H1 (cell line): ENCODE measurements around the gene BSND. TPM values are rescaled to one million over a fixed set of nuclear protein-coding genes. Genes with fewer than 3 reads are reported as not detected.

Experiments used
- CTCF ChIA-PET: fragments of 300-600 bp; sonication (Branson Sonifier 250); formaldehyde crosslinking; loops from one replicate; lab custom pipeline; 2021; ENCODE audit not compliant: partially characterized antibody; lab: Charles Lee
- POLR2A ChIA-PET: fragments of 300-600 bp; sonication (Branson Sonifier 250); formaldehyde crosslinking; loops from one replicate; lab custom pipeline; 2021; ENCODE audit warnings: inconsistent platforms; ENCODE audit not compliant: partially characterized antibody; lab: Charles Lee
- DNase-seq, 2 experiments: peaks; one replicate each; pipeline versions ENCODE4 v3.0.0 to v3.0.0-alpha.2; 2010 to 2022; ENCODE audit warnings: low spot score in 2 of 2, low read depth in 1 of 2, mixed read lengths in 1 of 2
- FAIRE-seq: peaks from 2 replicates; lab custom pipeline; 2011; peaks lifted over from hg19 to GRCh38; lab: Jason Lieb, UNC
- H2AFZ ChIP-seq: 2 replicates; pipeline ENCODE4 v1.8.1; 2012; ENCODE audit warnings: low read length, inconsistent platforms
- H2AK5ac ChIP-seq: 2 replicates; pipeline ENCODE4 v1.6.1; 2013; ENCODE audit warnings: low read depth, low read length
- H2BK120ac ChIP-seq: replicated peaks from 2 replicates; pipeline ENCODE3; 2013; ENCODE audit warnings: low read depth, low read length, inconsistent platforms
- H2BK12ac ChIP-seq: 2 replicates; pipeline ENCODE4 v1.6.1; 2013; ENCODE audit warnings: low read depth, low read length
- H2BK15ac ChIP-seq: 2 replicates; pipeline ENCODE4 v1.6.1; 2013; ENCODE audit warnings: low read length
- H2BK20ac ChIP-seq: 2 replicates; pipeline ENCODE4 v1.6.1; 2013; ENCODE audit warnings: low read length
- H2BK5ac ChIP-seq: 2 replicates; pipeline ENCODE4 v1.6.1; 2013; ENCODE audit warnings: low read depth, low read length
- H3K14ac ChIP-seq: 2 replicates; pipeline ENCODE4 v1.6.1; 2013; ENCODE audit warnings: inconsistent platforms; ENCODE audit not compliant: insufficient read length
- H3K18ac ChIP-seq: 2 replicates; pipeline ENCODE4 v1.6.1; 2013; ENCODE audit warnings: low read length; ENCODE audit errors: extremely low read depth
- H3K23ac ChIP-seq: 2 replicates; pipeline ENCODE4 v1.6.1; 2013; ENCODE audit warnings: inconsistent platforms; ENCODE audit not compliant: insufficient read length
- H3K23me2 ChIP-seq: 2 replicates; pipeline ENCODE4 v1.6.1; 2013; ENCODE audit warnings: low read depth, low read length
- H3K27ac ChIP-seq: 2 replicates; pipeline ENCODE4 v1.6.1; 2011; ENCODE audit warnings: low read depth, low read length, inconsistent platforms
- H3K27me3 ChIP-seq, 4 experiments: replicated peaks in 1 of 4; 1 replicate in 1 of 4; 2 replicates in 3 of 4; pipeline versions ENCODE4 v1.6.1 to v1.8.1; 2011 to 2013; ENCODE audit warnings: low read length in 3 of 4, mild to moderate bottlenecking in 3 of 4, inconsistent platforms in 2 of 4, mixed read lengths in 2 of 4, moderate library complexity in 1 of 4; ENCODE audit not compliant: control insufficient read depth in 3 of 4, insufficient read depth in 3 of 4; ENCODE audit errors: extremely low read depth in 1 of 4
- H3K36me3 ChIP-seq, 4 experiments: 2 replicates each; pipeline versions ENCODE4 v1.6.1 to v1.8.1; 2011 to 2013; ENCODE audit warnings: mild to moderate bottlenecking in 4 of 4, low read length in 3 of 4, moderate library complexity in 2 of 4, control low read depth in 1 of 4, inconsistent platforms in 1 of 4; ENCODE audit not compliant: insufficient read depth in 4 of 4, control insufficient read depth in 2 of 4
- H3K4ac ChIP-seq: replicated peaks from 2 replicates; pipeline ENCODE3; 2013; ENCODE audit warnings: low read length, low read depth, mixed read lengths, inconsistent platforms; ENCODE audit not compliant: insufficient read length
- H3K4me1 ChIP-seq, 4 experiments: replicated peaks in 1 of 4; 1 replicate in 1 of 4; 2 replicates in 3 of 4; pipeline versions ENCODE4 v1.6.1 to v1.8.1; 2011 to 2013; ENCODE audit warnings: low read length in 3 of 4, inconsistent platforms in 2 of 4, mixed read lengths in 1 of 4; ENCODE audit not compliant: insufficient read depth in 4 of 4, control insufficient read depth in 3 of 4
- H3K4me2 ChIP-seq, 2 experiments: 2 replicates each; pipeline versions ENCODE4 v1.6.1 to v1.8.1; 2011 to 2013; ENCODE audit warnings: low read depth in 2 of 2, low read length in 2 of 2, control low read depth in 1 of 2, inconsistent platforms in 1 of 2, mild to moderate bottlenecking in 1 of 2; ENCODE audit not compliant: insufficient read depth in 1 of 2
- H3K4me3 ChIP-seq, 4 experiments: fragments of 200-600, 300-600 bp in 1 of 4; sonication (generic), shearing (Covaris generic), sonication (Bioruptor Twin) in 1 of 4; 2 replicates each; pipeline versions ENCODE4 v1.5.1 to v1.8.1; 2011 to 2016; ENCODE audit warnings: low read length in 4 of 4, low read depth in 3 of 4, control low read depth in 2 of 4, inconsistent platforms in 2 of 4, mild to moderate bottlenecking in 2 of 4, mixed read lengths in 1 of 4, moderate library complexity in 1 of 4; ENCODE audit not compliant: insufficient read depth in 2 of 4; ENCODE audit errors: extremely low read depth in 1 of 4
- H3K56ac ChIP-seq: replicated peaks from 2 replicates; pipeline ENCODE3; 2013; ENCODE audit warnings: low read depth, mild to moderate bottlenecking, mixed read lengths, low read length, inconsistent platforms; ENCODE audit not compliant: insufficient read length
- H3K79me1 ChIP-seq: 2 replicates; pipeline ENCODE4 v1.6.1; 2013; ENCODE audit warnings: low read depth, low read length, control low read depth
- H3K79me2 ChIP-seq, 2 experiments: 2 replicates each; pipeline versions ENCODE4 v1.6.1 to v1.8.1; 2012 to 2013; ENCODE audit warnings: low read length in 2 of 2, mild to moderate bottlenecking in 2 of 2, inconsistent platforms in 1 of 2; ENCODE audit not compliant: insufficient read depth in 2 of 2, control insufficient read depth in 1 of 2
- H3K9ac ChIP-seq, 4 experiments: replicated peaks in 1 of 4; 1 replicate in 1 of 4; 2 replicates in 3 of 4; pipeline versions ENCODE4 v1.6.1 to v1.8.1; 2011 to 2013; ENCODE audit warnings: low read depth in 3 of 4, low read length in 3 of 4, control low read depth in 2 of 4, mild to moderate bottlenecking in 2 of 4, moderate library complexity in 2 of 4, inconsistent platforms in 1 of 4; ENCODE audit errors: extremely low read depth in 1 of 4
- H3K9me3 ChIP-seq, 2 experiments: 2 replicates each; pipeline versions ENCODE4 v1.6.1 to v1.8.1; 2012 to 2013; ENCODE audit warnings: mild to moderate bottlenecking in 2 of 2, moderate library complexity in 2 of 2, control low read depth in 1 of 2, inconsistent platforms in 1 of 2, low read depth in 1 of 2, low read length in 1 of 2, mixed read lengths in 1 of 2; ENCODE audit not compliant: insufficient read depth in 2 of 2
- H4K20me1 ChIP-seq, 2 experiments: replicated peaks in 1 of 2; 2 replicates each; pipeline versions ENCODE3 to v1.8.1; 2011 to 2013; ENCODE audit warnings: inconsistent platforms in 2 of 2, low read length in 2 of 2, mild to moderate bottlenecking in 1 of 2; ENCODE audit not compliant: insufficient read depth in 2 of 2, control insufficient read depth in 1 of 2
- H4K5ac ChIP-seq: 2 replicates; pipeline ENCODE4 v1.6.1; 2013; ENCODE audit warnings: low read length, low read depth, mixed read lengths, inconsistent platforms; ENCODE audit not compliant: insufficient read length
- H4K8ac ChIP-seq: 2 replicates; pipeline ENCODE4 v1.8.0; 2013; ENCODE audit warnings: mild to moderate bottlenecking, moderate library complexity, low read length, inconsistent platforms; ENCODE audit not compliant: insufficient read depth; ENCODE audit errors: extremely low read depth
- H4K91ac ChIP-seq: replicated peaks from 2 replicates; pipeline ENCODE3; 2013; ENCODE audit warnings: low read length, mixed read lengths, inconsistent platforms; ENCODE audit not compliant: insufficient read length
- GABPA ChIP-seq: IDR thresholded peaks from 2 replicates; pipeline ENCODE4 v1.6.1; 2011; ENCODE audit warnings: mild to moderate bottlenecking, low read length, moderate library complexity, borderline replicate concordance; ENCODE audit not compliant: insufficient read depth
- KDM1A ChIP-seq: fragments of 200-600, 300-600 bp; sonication (generic); IDR thresholded peaks from 2 replicates; pipeline ENCODE4 v1.7.1; 2016; ENCODE audit warnings: mild to moderate bottlenecking, low read length, borderline replicate concordance
- SRF ChIP-seq: IDR thresholded peaks from 2 replicates; pipeline ENCODE4 v1.6.1; 2011; ENCODE audit warnings: mild to moderate bottlenecking, low read depth, low read length, moderate library complexity
- TCF12 ChIP-seq: IDR thresholded peaks from 2 replicates; pipeline ENCODE4 v1.6.1; 2011; ENCODE audit warnings: low read depth, mild to moderate bottlenecking, low read length
- TEAD4 ChIP-seq: IDR thresholded peaks from 2 replicates; pipeline ENCODE4 v1.6.1; 2012; ENCODE audit warnings: low read depth, low read length, inconsistent platforms, mixed read lengths
- ZNF274 ChIP-seq: IDR thresholded peaks from 2 replicates; pipeline ENCODE4 v1.7.0; 2012; ENCODE audit warnings: low read length, borderline replicate concordance; ENCODE audit errors: extremely low read depth
- WGBS, 2 experiments: shearing (Covaris generic) in 1 of 2; methylation state at CpG; one replicate each; pipeline versions ENCODE4 v1.1.6 to v1.1.7; 2013 to 2015; ENCODE audit warnings: low lambda C conversion rate in 2 of 2, mixed read lengths in 2 of 2, inconsistent platforms in 1 of 2, low coverage in 1 of 2, missing lambda C conversion rate in 1 of 2; ENCODE audit not compliant: insufficient replicate concordance in 2 of 2, insufficient coverage in 1 of 2, insufficient read length in 1 of 2; ENCODE audit errors: extremely low coverage in 1 of 2, missing lambda C conversion rate in 1 of 2; 5-methylcytosine and 5-hydroxymethylcytosine counted together
- polyA plus RNA-seq, 7 experiments: library from polyadenylated mRNA; depleted of rRNA in 3 of 7; stranded (reverse) in 5 of 7; unstranded in 2 of 7; fragments of >200 nt in 5 of 7; fragments of 200-250 nt in 2 of 7; gene quantifications; 1 replicate in 5 of 7; 2 replicates in 1 of 7; 4 replicates in 1 of 7; pipeline versions ENCODE4 v1.2.1 to v1.2.3, GENCODE V29; 2011 to 2013; ENCODE audit warnings: missing spikeins in 2 of 7, mixed read lengths in 2 of 7
- total RNA-seq: library from RNA; stranded (reverse); fragmentation: NEBNext Ultra II Directional; extraction: Animal tissue kit (Norgen Biotek cat#: 25700); gene quantifications from 2 replicates; pipeline ENCODE4 v1.2.1, GENCODE V29; 2021
- TF ChIP-seq, protein P1 (sequence below): IDR thresholded peaks from 2 replicates; pipeline ENCODE4 v1.6.1; 2011; ENCODE audit warnings: low read depth, mild to moderate bottlenecking, low read length; ENCODE audit not compliant: insufficient read depth

Gene BSND
- total and polyA plus RNA-seq, 2 of the 8 experiments (the other 6 are each of a cell fraction or from before 2014, with no cell fraction given), result 0.43 to 0.68 TPM

DNA sequence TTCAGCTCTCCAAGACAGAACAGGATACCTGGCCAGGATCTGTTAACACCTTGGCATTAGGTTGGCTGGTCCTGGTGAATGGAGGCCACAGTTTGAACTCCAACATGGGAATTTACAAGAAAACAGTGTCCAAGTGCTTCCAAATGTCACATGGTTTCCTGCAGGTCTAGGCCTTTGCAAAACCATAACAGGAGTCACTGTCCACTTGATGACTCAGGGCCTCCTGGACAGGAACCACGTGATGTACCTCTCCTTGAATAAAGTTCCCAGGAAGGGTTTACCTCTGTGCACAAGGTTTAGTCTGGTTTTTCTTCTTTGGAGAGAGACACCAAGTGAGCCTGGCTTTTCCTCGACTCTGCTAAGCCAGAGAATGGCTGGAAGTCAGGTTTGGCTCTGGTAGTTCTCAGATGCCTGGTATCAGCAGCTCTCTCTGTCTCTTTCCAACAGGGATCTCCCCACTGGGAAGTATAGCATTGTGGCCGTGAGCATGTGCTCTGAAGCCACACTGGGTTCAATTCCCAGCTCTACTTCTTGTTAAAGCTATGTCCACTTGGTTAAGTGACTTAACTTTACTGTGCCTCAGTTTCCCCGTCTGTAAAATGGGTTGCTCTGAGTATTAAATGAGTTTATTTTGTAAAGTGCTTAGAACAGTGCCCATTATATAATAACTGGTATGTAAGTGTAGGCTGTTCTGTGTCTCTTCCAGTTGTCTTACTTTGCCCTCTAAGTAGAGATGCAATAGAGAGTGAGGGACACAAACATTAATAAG, 45.6 kb upstream of the BSND start:
- no peak overlapping the region for H3K9ac ChIP-seq
- TF ChIP-seq SRF (no peak), ZNF274 (no peak), TCF12 (no peak), GABPA (no peak), TEAD4 (no peak), KDM1A (no peak)
- TF ChIP-seq, protein P1, sequence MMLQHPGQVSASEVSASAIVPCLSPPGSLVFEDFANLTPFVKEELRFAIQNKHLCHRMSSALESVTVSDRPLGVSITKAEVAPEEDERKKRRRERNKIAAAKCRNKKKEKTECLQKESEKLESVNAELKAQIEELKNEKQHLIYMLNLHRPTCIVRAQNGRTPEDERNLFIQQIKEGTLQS, result no peak
- TF ChIP-seq, all 59 proteins: peak for 0
- Histone ChIP-seq H3K9me3 (peaks cover 8 to 16% of the 10 kb centered on the region in 2 experiments), H3K79me2 (no peaks in the 10 kb centered on the region), H3K27me3 (no peaks in the 10 kb centered on the region), H4K8ac (no peak overlapping the region), H3K23me2 (no peaks in the 10 kb centered on the region), H2BK120ac (no peak overlapping the region), H4K5ac (no peak overlapping the region), H3K56ac (no peak overlapping the region), H3K23ac (no peak overlapping the region), H3K14ac (no peak overlapping the region), H2BK12ac (no peak overlapping the region), H2BK5ac (no peak overlapping the region), H3K18ac (no peak overlapping the region), H3K4ac (no peak overlapping the region), H4K20me1 (no peaks in the 10 kb centered on the region), H4K91ac (no peak overlapping the region), H3K4me1 (peaks cover 4 to 7% (median 6%) of the 10 kb centered on the region in 4 experiments), H2BK15ac (no peak overlapping the region), H3K4me3 (no peak overlapping the region), H2AK5ac (no peak overlapping the region), H3K36me3 (no peaks in the 10 kb centered on the region), H2AFZ (no peak overlapping the region), H3K4me2 (no peak overlapping the region), H2BK20ac (no peak overlapping the region; the same call in 1 of the 2 replicates), H3K79me1 (no peaks in the 10 kb centered on the region), H3K27ac (no peak overlapping the region)
- POLR2A ChIA-PET, result no interaction called here
- no peak for DNase-seq
- CTCF ChIA-PET, result interaction anchor here (0.8 to 17.5 kb wide), 8 partner anchors 8 to 387 kb away, joined by 3 to 511 read pairs (median 3); partner anchors contain the start of genes BSND and TMEM61
- FAIRE-seq, result no peak
- 80% methylated on average over 4 of the region's 4 CpGs; no CpG with 5 or more reads in 1 of the 2 experiments for WGBS, 2 experiments
